Type B pancreatic cell (in vitro differentiated cells): ENCODE data around the gene GNAO1. TPM values are rescaled to one million over a fixed set of nuclear protein-coding genes. Genes with fewer than 3 reads are reported as not detected.

Experiments used
- DNase-seq: peaks from one replicate; pipeline ENCODE4 v3.0.0; 2021; ENCODE audit warnings: mixed read lengths; ENCODE audit not compliant: unreplicated experiment; ENCODE audit errors: extremely low spot score
- H3K27ac Mint-ChIP-seq: 2 replicates; pipeline ENCODE4 v1.8.0; 2021; ENCODE audit warnings: mild to moderate bottlenecking, mixed read lengths
- H3K27me3 Mint-ChIP-seq: 2 replicates; pipeline ENCODE4 v1.8.0; 2021; ENCODE audit warnings: mixed read lengths
- H3K36me3 Mint-ChIP-seq: 2 replicates; pipeline ENCODE4 v1.8.0; 2021; ENCODE audit warnings: mixed read lengths
- H3K4me1 Mint-ChIP-seq: one replicate; pipeline ENCODE4 v1.8.0; 2021; ENCODE audit warnings: mixed read lengths; ENCODE audit not compliant: unreplicated experiment
- H3K4me3 Mint-ChIP-seq: 2 replicates; pipeline ENCODE4 v1.8.0; 2021; ENCODE audit warnings: mild to moderate bottlenecking, mixed read lengths
- H3K9me3 Mint-ChIP-seq: 2 replicates; pipeline ENCODE4 v1.8.0; 2021; ENCODE audit warnings: mixed read lengths
- CTCF ChIP-seq: fragments of 200-600 bp; sonication (generic); conservative IDR thresholded peaks from 2 replicates; pipeline ENCODE4 v1.5.0; 2021; ENCODE audit warnings: antibody characterized with exemption, mild to moderate bottlenecking
- long read RNA-seq: library from polyadenylated mRNA; unstranded; transcript quantifications from one replicate; pipeline ENCODE4 v2.0.0, GENCODE V29; 2020
- total RNA-seq: library from RNA; stranded (reverse); gene quantifications from 2 replicates; pipeline ENCODE4 v1.2.1, GENCODE V29; 2021; ENCODE audit warnings: low replicate concordance

GNAO1 gene
- 13.2 and 20.1 TPM in 2 replicates for total RNA-seq
- long read RNA-seq, partial matches to known transcripts: 0 of 2 reads
- long read RNA-seq, other reads (novel, unspliced or antisense): 2 of 2 reads

- Mint-ChIP-seq H3K4me1 (peaks cover 8% of the 10 kb centered on the region), H3K27me3 (peaks cover 83% of the 10 kb centered on the region), H3K4me3 (peak within 1 kb of the TSS; percentile 84), H3K27ac (peak within 1 kb of the TSS; percentile 56), H3K36me3 (no peaks in the 10 kb centered on the region), H3K9me3 (no peaks in the 10 kb centered on the region)
- DNase-seq: peak; percentile 78
- no peak for TF ChIP-seq CTCF
Observed at GRCh38 chr16:56191156-56191815, at the start of gene GNAO1. GNAO1 (plus strand) TSS chr16:56191489; CDS start chr16:56192236, 747 bp downstream.

GRCh38 chr16:56143666-56144065 is 47.6 kb upstream of the GNAO1 start:
- DNase-seq: no peak
- H3K4me3 Mint-ChIP-seq: no peak overlapping the region
- H3K36me3 Mint-ChIP-seq: no peaks in the 10 kb centered on the region
- TF ChIP-seq CTCF: no peak
- H3K27me3 Mint-ChIP-seq: peaks cover 3% of the 10 kb centered on the region
- no peak overlapping the region for H3K27ac Mint-ChIP-seq
- no peaks in the 10 kb centered on the region for H3K4me1 Mint-ChIP-seq
- H3K9me3 Mint-ChIP-seq: no peaks in the 10 kb centered on the region

GRCh38 chr16:56145369-56145768 is 45.9 kb upstream of the GNAO1 start:
- Mint-ChIP-seq H3K4me1 (no peaks in the 10 kb centered on the region), H3K27me3 (peaks cover 3% of the 10 kb centered on the region), H3K4me3 (no peak overlapping the region), H3K9me3 (no peaks in the 10 kb centered on the region), H3K36me3 (no peaks in the 10 kb centered on the region), H3K27ac (no peak overlapping the region)
- TF ChIP-seq CTCF: no peak
- DNase-seq: no peak

- Mint-ChIP-seq H3K27me3 (peaks cover 4% of the 10 kb centered on the region), H3K27ac (no peak overlapping the region), H3K4me3 (no peak overlapping the region), H3K36me3 (no peaks in the 10 kb centered on the region), H3K9me3 (no peaks in the 10 kb centered on the region), H3K4me1 (no peaks in the 10 kb centered on the region)
- DNase-seq: no peak
- no peak for TF ChIP-seq CTCF
Observed at GRCh38 chr16:56151621-56152020, 39.7 kb upstream of the GNAO1 start.

- H3K36me3 Mint-ChIP-seq: no peaks in the 10 kb centered on the region
- no peak overlapping the region for H3K4me3 Mint-ChIP-seq
- no peak for DNase-seq
- H3K27me3 Mint-ChIP-seq: peaks cover 5% of the 10 kb centered on the region
- H3K27ac Mint-ChIP-seq: no peak overlapping the region
- H3K9me3 Mint-ChIP-seq: no peaks in the 10 kb centered on the region
- TF ChIP-seq CTCF: no peak
- no peaks in the 10 kb centered on the region for H3K4me1 Mint-ChIP-seq
Observed at GRCh38 chr16:56161658-56162057, 29.6 kb upstream of the GNAO1 start.
